Left colon (tissue), 2 donors: ENCODE measurements around the gene FBXO2. TPM values are rescaled to one million over a fixed set of nuclear protein-coding genes. Genes with fewer than 3 reads are reported as not detected.
A peak's percentile ranks its signal among the peaks of the same experiment; 100 is the strongest.

Source experiments
- ATAC-seq: fragments of 200-7000 bp; cut with Tn5 transposase; one replicate; pipeline ENCODE4 v1.9.1; 2020; ENCODE audit warnings: mild to moderate bottlenecking, moderate library complexity
- DNase-seq, 2 donors: peaks; one replicate each; pipeline ENCODE4 v3.0.0-alpha.2; 2020
- intact Hi-C, 2 donors: fragments of 100-400 bp; cut with DNase I in 1 of 2; cut with micrococcal nuclease in 1 of 2; formaldehyde crosslinking; loops; one replicate each; pipeline versions ENCODE4 v1.11.2 to v1.14.0; 2022; cut with DNase I, micrococcal nuclease
- total RNA-seq, 2 donors: library from RNA; stranded (reverse); fragmentation: NEBNext Ultra II Directional; extraction: Animal tissue kit (Norgen Biotek cat#: 25700); gene quantifications; one replicate each; pipeline ENCODE4 v1.2.1, GENCODE V29; 2021
- donor health status: DM: no; HTN: no; CAD: no.
- donor health status: DM: yes; HTN: yes; CAD: no.

FBXO2 gene
- total RNA-seq, 2 donors from 2014 or later: 0.55 to 1.4 TPM

- DNase-seq: no peak
- no peak for ATAC-seq
- intact Hi-C loops: loop anchor here in 1 of 2 donors (5.0 kb wide), 1 partner anchor 65 kb away; no protein-coding TSS in a partner anchor
Observed at GRCh38 chr1:11657654-11658053, 3.4 kb upstream of the FBXO2 start.

DNA sequence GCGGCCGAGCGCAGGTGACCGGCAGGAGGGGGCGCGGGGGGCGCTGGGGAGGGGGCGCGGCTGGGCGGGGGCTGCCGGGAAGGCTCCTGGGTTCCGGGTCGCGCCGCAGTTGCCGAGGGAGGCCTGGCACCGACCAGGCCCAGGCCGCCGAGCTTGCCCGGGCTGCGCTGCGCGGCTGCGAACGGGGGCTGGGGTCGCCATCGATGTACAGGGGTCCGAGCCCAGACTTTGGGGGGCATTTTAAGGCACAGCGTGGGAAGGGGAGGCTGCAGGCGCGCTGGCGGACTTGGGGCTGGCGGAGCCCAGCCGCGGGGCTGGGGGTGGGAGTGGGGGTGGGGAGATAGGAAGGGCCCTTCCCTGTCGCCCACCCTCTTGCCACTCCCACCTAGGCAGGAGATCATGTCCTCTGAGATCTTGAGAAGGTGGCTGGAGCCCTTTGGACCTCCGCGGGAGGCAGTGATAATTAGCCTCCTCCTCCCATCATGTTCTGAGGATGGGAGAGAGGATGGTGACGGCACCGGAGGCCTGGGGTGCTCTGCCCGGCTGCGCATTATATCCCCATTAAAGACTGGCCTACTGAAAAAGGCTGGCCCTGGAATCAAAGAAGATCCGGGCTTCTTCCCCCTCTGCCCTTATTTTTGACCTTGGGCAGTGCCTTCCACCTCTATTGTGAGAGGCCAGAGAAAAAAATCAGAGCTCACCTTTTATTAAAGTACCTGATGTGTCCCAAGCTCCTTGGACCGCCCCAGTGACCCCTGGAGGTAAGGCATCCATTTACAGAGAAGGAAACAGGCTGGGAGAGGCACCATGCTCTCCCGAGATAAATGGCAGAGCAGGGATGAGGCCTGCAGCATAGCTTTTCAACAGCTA, 945 bp upstream of the FBXO2 start:
- DNase-seq: no peak
- intact Hi-C loops: loop anchor here in 1 of 2 donors (5.0 kb wide), 1 partner anchor 67 kb away; no protein-coding TSS in a partner anchor
- peak; percentile 12 for ATAC-seq

GRCh38 chr1:11653861-11654136, 430 bp downstream of the FBXO2 start:
- intact Hi-C loops: no loop called here
- no peak for ATAC-seq

DNA sequence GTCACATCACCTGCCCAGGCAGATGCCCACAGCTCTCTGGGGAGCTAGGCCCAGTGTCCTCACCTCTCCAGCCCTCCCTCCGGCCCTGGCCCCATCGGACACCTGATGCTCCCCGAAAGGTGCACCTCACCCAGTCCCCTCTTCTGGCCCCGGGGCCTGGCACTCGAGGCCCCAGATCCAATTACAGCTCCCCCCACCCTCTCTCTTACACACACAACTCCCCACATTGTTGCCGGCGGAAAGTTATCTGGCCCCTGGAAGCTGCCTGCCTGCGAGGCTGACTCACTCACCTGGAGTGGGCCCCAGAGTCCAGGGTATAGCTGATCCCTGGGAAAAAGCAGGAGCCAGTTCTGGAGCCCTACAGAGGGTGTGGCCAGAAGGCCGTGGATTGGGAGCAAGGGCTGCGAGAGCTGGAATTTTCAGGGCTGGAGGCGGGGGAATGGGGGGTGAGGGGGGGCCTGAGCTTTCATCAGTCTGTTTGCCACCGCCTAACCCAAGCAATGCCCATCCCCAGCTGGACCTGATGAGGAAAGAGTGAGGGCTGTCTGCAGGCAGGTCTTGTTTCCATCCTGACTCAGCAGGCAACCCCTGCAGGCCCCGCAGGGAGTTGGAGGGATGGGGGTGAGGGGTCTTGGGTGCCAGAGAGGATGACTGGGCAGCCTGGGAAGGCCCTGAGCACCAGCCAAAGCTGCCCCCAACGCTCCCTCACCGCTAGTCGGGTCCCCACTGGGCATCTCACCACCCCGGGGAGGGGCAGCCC, 948 bp downstream of the FBXO2 start:
- intact Hi-C loops: no loop called here
- ATAC-seq: no peak
- DNase-seq: no peak

More at GRCh38 chr1:11653861-11654136, 430 bp downstream of the FBXO2 start:
- no peak for DNase-seq

- DNase-seq (no peak), ATAC-seq (no peak)
- intact Hi-C loops: no loop called here
Observed at GRCh38 chr1:11652203-11652780, 1.9 kb downstream of the FBXO2 start.

DNA sequence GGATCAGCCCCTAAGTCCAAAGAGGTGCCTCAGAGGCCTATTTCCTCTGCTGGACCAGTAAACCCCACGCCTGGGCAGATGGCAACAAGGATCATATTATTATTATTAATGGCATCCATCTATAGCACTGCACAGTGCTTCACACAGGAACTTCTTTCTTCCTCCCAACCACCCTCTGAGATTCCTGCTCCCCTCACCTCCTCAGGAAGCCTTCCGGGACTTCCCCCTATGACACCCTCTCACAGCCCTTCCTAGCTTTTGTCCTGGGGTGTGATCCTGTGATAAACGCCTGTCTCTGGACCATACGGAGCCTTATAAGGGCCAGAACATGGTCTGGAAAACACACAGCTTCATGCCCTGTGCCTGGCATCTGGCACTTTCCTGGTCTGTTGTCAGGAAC, 3.2 kb downstream of the FBXO2 start:
- intact Hi-C loops: no loop called here
- ATAC-seq: no peak

DNA sequence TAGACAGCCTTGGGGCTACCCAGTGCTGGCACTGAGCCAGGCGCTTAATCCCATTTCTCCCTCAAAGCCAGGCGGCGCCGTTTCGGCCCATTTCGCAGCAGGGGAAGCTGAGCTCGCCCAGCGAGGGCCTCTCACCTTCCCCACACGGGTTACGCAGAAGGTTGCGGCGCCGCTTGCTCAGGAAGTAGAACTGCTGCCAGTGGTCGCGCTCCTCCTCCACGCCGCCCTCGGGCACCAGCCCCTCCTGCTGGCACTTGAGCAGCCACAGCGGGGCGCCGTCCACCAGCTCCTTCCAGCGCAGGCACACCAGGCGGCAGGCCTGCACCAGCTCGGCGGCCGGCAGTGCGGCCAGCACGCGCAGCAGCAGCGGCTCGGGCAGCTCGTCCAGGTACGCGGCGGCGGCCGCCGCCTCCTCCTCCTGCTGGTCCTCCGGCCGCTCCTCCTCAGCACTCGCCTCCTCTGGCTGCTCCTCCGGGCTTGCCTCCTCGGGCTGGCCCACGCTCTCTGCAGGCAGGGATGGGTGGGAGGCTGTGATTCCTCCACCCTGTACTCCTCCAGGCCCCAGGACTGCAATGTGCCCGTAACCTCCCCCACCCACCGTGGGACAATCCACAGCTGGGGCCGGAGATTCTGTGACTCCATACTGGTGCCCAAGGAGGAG, 3.8 kb downstream of the FBXO2 start:
- ATAC-seq (peak; percentile 74), DNase-seq (peak; percentile 70 to 87)
- intact Hi-C loops: no loop called here

More for the DNA sequence above, 3.2 kb downstream of the FBXO2 start:
- DNase-seq: no peak

DNA sequence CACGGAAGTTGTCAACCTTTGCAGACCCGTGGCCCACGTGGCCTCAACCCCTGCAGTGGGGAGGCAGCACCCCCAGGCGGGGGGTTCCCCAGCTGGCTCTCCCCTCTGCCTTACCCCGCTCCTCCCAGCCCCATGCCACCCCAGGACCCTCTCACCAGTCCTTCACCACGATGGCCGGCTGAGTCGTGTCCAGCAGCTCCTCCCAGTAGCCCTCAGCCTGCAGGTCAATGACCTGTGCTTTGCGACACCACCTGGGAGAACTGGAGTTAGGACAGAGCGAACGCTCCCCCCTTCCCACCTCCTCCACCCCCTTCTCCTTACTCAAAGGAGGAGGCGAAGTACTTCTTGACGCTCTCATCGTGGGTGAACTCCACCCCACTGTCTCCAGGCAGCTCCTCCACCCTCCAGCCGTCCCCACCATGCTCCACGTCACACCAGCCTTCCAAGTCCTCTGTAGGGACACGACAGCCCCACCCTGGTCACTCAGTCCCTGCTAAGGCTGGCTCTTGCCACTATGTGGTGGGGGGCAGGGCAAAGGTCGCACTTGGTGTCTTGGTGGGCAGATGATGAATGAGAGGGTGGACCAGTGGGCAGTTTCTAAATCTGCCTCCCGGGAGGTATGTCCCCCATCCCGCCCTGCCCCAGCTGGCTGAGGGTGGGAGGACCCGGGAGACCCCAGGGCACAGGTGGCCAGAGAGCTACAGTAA, 4.5 kb downstream of the FBXO2 start:
- no peak for DNase-seq
- intact Hi-C loops: loop anchor here in 1 of 2 donors (10.0 kb wide), 1 partner anchor 395 kb away; no protein-coding TSS in a partner anchor
- ATAC-seq: no peak

DNA sequence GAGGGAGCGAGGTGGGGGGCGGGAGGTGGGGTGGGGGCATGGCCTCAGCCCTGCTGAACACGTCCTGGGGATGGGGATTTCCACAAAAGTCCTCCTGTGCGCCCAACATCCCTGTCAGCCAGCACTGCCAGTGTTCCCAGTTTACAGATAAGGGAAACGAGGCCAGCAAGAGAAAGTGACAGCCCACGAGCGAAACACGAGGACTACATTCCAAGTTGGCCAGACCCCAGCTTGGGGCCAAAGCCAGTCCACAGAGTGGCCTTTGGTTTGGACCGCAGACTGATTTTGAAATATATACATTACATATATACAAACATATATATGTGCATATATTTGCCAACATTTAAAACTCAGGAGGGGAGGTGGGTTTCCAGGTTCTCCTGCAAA, 5.0 kb downstream of the FBXO2 start:
- no peak for DNase-seq
- no peak for ATAC-seq
- intact Hi-C loops: loop anchor here in 1 of 2 donors (10.0 kb wide), 1 partner anchor 394 kb away; no protein-coding TSS in a partner anchor

- DNase-seq (peak in 1 of 2 donors; percentile 60), ATAC-seq (peak; percentile 73)
- intact Hi-C loops: loop anchor here in 1 of 2 donors (10.0 kb wide), 1 partner anchor 394 kb away; no protein-coding TSS in a partner anchor
Observed at GRCh38 chr1:11648732-11649158, 5.5 kb downstream of the FBXO2 start.

- DNase-seq: no peak
- ATAC-seq: no peak
- intact Hi-C loops: loop anchor here in 1 of 2 donors (10.0 kb wide), 1 partner anchor 393 kb away; no protein-coding TSS in a partner anchor
Observed at GRCh38 chr1:11648039-11648438, 6.2 kb downstream of the FBXO2 start.

DNA sequence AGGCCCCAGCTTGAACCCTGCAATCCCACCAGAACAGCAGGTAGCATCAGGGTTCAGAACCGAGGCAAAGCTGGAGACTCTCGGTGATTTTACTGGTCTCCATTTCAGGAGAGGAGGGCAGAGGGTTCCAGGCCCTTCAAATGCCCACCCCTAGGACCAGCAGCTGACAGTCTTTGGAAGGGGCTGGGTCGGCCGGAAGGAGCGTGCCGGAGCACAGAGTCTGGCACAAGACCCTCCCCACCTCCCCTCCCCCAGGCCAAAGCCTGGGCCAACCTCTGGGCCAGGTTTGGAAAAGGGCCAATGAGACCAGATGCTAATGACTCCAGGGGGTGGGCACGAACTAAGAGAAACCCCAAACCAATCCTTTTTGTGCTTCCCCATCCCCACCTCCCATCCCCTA, 6.9 kb downstream of the FBXO2 start:
- no peak for DNase-seq
- intact Hi-C loops: loop anchor here in 1 of 2 donors (10.0 kb wide), 1 partner anchor 393 kb away; no protein-coding TSS in a partner anchor
- no peak for ATAC-seq

DNA sequence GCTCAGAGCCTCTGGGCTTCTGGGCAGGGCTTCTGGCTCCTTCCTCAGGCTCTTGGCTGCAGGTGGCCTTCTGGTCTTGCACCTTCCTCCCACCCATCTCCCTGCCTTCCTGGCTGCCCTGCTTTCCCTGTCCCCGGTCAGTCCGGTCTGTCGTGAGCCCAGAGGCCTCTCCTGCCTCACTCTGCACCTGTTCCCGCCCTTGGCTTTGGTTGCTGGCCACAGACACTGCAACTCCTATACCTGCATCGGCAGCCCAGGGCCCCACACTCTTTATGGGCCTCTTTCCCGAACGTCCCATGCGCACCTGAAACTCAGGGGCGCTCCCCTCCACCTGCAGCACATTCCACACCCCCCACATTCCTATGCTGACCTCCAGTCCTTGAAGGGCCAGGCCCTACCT, 7.9 kb downstream of the FBXO2 start:
- intact Hi-C loops: loop anchor here in 1 of 2 donors (10.0 kb wide), 1 partner anchor 392 kb away; no protein-coding TSS in a partner anchor

DNA sequence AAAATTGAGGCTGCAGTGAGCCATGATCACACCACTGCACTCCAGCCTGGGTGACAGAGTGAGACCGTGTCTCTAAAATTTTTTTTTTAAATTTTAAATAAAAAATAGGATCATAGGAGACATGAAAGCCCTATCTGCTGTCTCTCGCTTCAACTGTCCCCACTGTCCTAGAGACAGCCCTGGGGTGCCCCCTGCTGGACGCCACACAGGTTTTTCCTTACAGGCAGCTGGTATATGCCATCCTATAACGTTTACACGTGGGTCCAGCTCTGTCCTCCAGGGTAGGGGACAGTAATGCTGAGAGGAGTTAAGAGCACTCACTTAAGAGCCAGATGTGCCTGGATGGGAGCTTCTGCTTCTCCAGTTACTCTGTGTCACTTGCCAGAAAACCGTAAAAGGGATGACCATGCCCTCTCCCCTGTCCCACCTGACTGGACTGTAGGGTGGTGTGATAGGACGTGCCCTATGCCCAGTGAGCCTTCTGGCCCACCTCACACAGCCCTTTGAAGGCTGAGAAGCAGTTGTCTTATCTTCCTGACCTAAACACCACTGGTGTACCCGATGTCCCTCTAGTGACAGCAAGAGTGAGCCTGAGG, 8.5 kb downstream of the FBXO2 start:
- ATAC-seq (peak; percentile 45), DNase-seq (peak; percentile 61 to 90)
- intact Hi-C loops: loop anchor here in 1 of 2 donors (10.0 kb wide), 1 partner anchor 391 kb away; no protein-coding TSS in a partner anchor

More for the DNA sequence above, 7.9 kb downstream of the FBXO2 start:
- ATAC-seq: no peak
- DNase-seq: no peak

GRCh38 chr1:11645270-11645669, 9.0 kb downstream of the FBXO2 start:
- ATAC-seq: no peak

GRCh38 chr1:11643782-11644181, 10.4 kb downstream of the FBXO2 start:
- DNase-seq (no peak), ATAC-seq (no peak)
- intact Hi-C loops: loop anchor here (5.0 to 10.0 kb wide), 4 partner anchors 306 to 606 kb away; no protein-coding TSS in a partner anchor

More at GRCh38 chr1:11645270-11645669, 9.0 kb downstream of the FBXO2 start:
- DNase-seq: no peak
- intact Hi-C loops: loop anchor here in 1 of 2 donors (10.0 kb wide), 1 partner anchor 390 kb away; no protein-coding TSS in a partner anchor

- intact Hi-C loops: loop anchor here (5.0 to 10.0 kb wide), 4 partner anchors 305 to 605 kb away; no protein-coding TSS in a partner anchor
- ATAC-seq: peak; percentile 87
- DNase-seq: peak in 1 of 2 donors; percentile 68
Observed at GRCh38 chr1:11642418-11643017, 11.7 kb downstream of the FBXO2 start.
